Neural progenitor cell (in vitro differentiated cells): ENCODE results near the gene MT1A. TPM values are rescaled to one million over a fixed set of nuclear protein-coding genes. Genes with fewer than 3 reads are reported as not detected.
"Not testable (repeated sequence)": the region's sequence is repeated elsewhere in the genome, so short reads cannot be mapped to it uniquely, and the experiment has no call there.

Experiments
- DNase-seq: peaks from one replicate; pipeline ENCODE4 v3.0.0-alpha.2; 2016; ENCODE audit warnings: low spot score
- H2AFZ ChIP-seq: fragments of 200-600 bp; sonication (generic); replicated peaks from 2 replicates; pipeline ENCODE4 v1.6.1; 2016; ENCODE audit warnings: antibody characterized with exemption
- H3F3A ChIP-seq: fragments of 200-600 bp; sonication (generic); 2 replicates; pipeline ENCODE4 v1.6.1; 2016; ENCODE audit warnings: antibody characterized with exemption, low read depth
- H3K27ac ChIP-seq: fragments of 200-600 bp; sonication (generic); 2 replicates; pipeline ENCODE4 v1.5.1; 2016; ENCODE audit warnings: mild to moderate bottlenecking
- H3K27me3 ChIP-seq: fragments of 200-600 bp; sonication (generic); 2 replicates; pipeline ENCODE4 v1.6.1; 2016; ENCODE audit warnings: mild to moderate bottlenecking, moderate library complexity
- H3K36me3 ChIP-seq: fragments of 200-600 bp; sonication (generic); 2 replicates; pipeline ENCODE4 v1.5.1; 2016
- H3K4me1 ChIP-seq: fragments of 200-600 bp; sonication (generic); 2 replicates; pipeline ENCODE4 v1.6.1; 2016; ENCODE audit warnings: mixed run types
- H3K4me2 ChIP-seq: fragments of 200-600 bp; sonication (generic); 2 replicates; pipeline ENCODE4 v1.6.1; 2016
- H3K4me3 ChIP-seq: fragments of 200-600 bp; sonication (generic); 2 replicates; pipeline ENCODE4 v1.5.1; 2016
- H3K79me2 ChIP-seq: fragments of 200-600 bp; sonication (generic); 2 replicates; pipeline ENCODE4 v1.6.1; 2016; ENCODE audit warnings: low read depth
- H3K9ac ChIP-seq: fragments of 200-600 bp; sonication (generic); 2 replicates; pipeline ENCODE4 v1.6.1; 2016
- H3K9me3 ChIP-seq: fragments of 200-600 bp; sonication (generic); 2 replicates; pipeline ENCODE4 v1.5.1; 2016; ENCODE audit warnings: low read depth
- H4K20me1 ChIP-seq: fragments of 200-600 bp; sonication (generic); 2 replicates; pipeline ENCODE4 v1.6.1; 2016; ENCODE audit warnings: low read depth
- H3K27ac Mint-ChIP-seq: 3 replicates; pipeline ENCODE4 v1.8.0; 2021; ENCODE audit warnings: mixed read lengths
- H3K27me3 Mint-ChIP-seq: 2 replicates; pipeline ENCODE4 v1.8.0; 2022; ENCODE audit warnings: low read depth, mild to moderate bottlenecking, inconsistent platforms, moderate library complexity, mixed read lengths; ENCODE audit not compliant: insufficient read depth
- H3K36me3 Mint-ChIP-seq: 3 replicates; pipeline ENCODE4 v1.8.0; 2021; ENCODE audit warnings: mixed read lengths
- H3K4me1 Mint-ChIP-seq: 3 replicates; pipeline ENCODE4 v1.8.0; 2021; ENCODE audit warnings: mixed read lengths
- H3K4me3 Mint-ChIP-seq: 3 replicates; pipeline ENCODE4 v1.8.0; 2021; ENCODE audit warnings: mild to moderate bottlenecking, moderate library complexity, mixed read lengths
- H3K9me3 Mint-ChIP-seq: 3 replicates; pipeline ENCODE4 v1.8.0; 2020; ENCODE audit warnings: mixed read lengths
- EZH2 ChIP-seq: fragments of 200-600 bp; sonication (generic); IDR thresholded peaks from 2 replicates; pipeline ENCODE4 v1.6.1; 2017; ENCODE audit warnings: antibody characterized with exemption, mild to moderate bottlenecking, moderate library complexity
- EZH2phosphoT487 ChIP-seq: fragments of 200-600 bp; sonication (generic); IDR thresholded peaks from 2 replicates; pipeline ENCODE4 v1.6.1; 2017; ENCODE audit warnings: antibody characterized with exemption
- total RNA-seq: library from RNA; depleted of rRNA; stranded (reverse); fragments of >200 nt; gene quantifications from 2 replicates; pipeline ENCODE4 v1.2.3, GENCODE V29; 2015; ENCODE audit warnings: low replicate concordance
- TF ChIP-seq, protein P1 (sequence below): fragments of 200-600 bp; sonication (generic); IDR thresholded peaks from 2 replicates; pipeline ENCODE4 v1.5.1; 2017; ENCODE audit warnings: antibody characterized with exemption, mild to moderate bottlenecking

The MT1A gene
- total RNA-seq, 1 donor from 2014 or later, result not detected

DNA sequence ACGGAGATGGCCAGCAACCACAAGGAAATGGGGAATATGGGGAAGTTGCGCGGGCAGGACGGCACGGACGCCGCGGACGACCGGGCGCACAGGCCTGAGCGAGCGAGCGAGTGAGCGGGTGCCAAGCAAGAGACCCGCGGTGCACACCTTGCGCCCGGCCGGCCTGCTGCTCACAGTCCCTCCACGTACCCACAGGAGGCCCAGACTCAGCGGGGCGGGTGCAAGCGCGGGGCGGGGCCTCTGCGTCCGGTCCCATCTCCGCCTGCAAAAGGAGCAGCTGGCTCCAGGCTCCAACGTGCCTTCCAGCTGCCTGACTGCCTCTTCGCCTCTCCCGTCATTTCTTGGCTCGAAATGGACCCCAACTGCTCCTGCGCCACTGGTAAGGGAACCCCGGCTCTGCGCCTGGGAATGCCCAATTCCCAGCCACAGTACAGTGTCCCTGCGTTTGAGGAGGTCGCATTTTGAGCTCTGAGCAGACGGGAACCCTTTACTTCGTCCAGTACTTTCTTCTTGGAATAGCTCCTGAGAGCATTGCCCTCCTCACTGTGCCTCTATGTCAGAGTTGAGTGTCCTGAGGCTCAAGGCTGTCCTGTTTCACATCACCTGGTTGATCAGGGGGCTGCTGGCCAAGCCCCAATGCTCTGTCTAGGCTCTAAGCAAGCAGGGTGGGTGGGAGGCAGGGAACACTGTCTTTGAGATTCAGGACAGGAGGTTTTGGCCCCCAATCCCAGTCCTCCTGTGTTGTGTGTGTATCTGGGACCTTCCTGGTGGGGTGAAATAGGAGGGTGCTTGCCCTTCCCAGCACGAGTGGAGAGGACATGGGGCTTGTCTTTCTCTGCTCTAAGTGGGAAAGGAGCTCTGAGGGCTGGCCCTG lies 21.0 kb upstream of the MT1A start:
- peak; percentile 65 for DNase-seq
- H2AFZ ChIP-seq, result peak overlapping the region; percentile 6
- no peaks in the 10 kb centered on the region for H3K9me3 ChIP-seq
- H3K4me1 Mint-ChIP-seq, result peaks cover 14% of the 10 kb centered on the region
- H3K27ac ChIP-seq, result no peak overlapping the region
- no peaks in the 10 kb centered on the region for H3K36me3 ChIP-seq
- H3K4me3 ChIP-seq, result peak overlapping the region; percentile 34
- H4K20me1 ChIP-seq, result peaks cover 19% of the 10 kb centered on the region
- H3K27ac Mint-ChIP-seq, result no peak overlapping the region
- H3K4me3 Mint-ChIP-seq, result peak overlapping the region; percentile 75
- H3K27me3 Mint-ChIP-seq, result peaks cover 56% of the 10 kb centered on the region
- H3K4me1 ChIP-seq, result peaks cover 8% of the 10 kb centered on the region
- peak overlapping the region; percentile 77 for H3K4me2 ChIP-seq
- no peak overlapping the region for H3K9ac ChIP-seq
- H3K79me2 ChIP-seq, result no peaks in the 10 kb centered on the region
- H3K36me3 Mint-ChIP-seq, result peaks cover 1% of the 10 kb centered on the region
- peaks cover 2% of the 10 kb centered on the region for H3K9me3 Mint-ChIP-seq
- TF ChIP-seq, protein P1, sequence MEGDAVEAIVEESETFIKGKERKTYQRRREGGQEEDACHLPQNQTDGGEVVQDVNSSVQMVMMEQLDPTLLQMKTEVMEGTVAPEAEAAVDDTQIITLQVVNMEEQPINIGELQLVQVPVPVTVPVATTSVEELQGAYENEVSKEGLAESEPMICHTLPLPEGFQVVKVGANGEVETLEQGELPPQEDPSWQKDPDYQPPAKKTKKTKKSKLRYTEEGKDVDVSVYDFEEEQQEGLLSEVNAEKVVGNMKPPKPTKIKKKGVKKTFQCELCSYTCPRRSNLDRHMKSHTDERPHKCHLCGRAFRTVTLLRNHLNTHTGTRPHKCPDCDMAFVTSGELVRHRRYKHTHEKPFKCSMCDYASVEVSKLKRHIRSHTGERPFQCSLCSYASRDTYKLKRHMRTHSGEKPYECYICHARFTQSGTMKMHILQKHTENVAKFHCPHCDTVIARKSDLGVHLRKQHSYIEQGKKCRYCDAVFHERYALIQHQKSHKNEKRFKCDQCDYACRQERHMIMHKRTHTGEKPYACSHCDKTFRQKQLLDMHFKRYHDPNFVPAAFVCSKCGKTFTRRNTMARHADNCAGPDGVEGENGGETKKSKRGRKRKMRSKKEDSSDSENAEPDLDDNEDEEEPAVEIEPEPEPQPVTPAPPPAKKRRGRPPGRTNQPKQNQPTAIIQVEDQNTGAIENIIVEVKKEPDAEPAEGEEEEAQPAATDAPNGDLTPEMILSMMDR, result no peak
- TF ChIP-seq EZH2 (peak; percentile 91), EZH2phosphoT487 (peak; percentile 88)
- H3K27me3 ChIP-seq, result peaks cover 100% of the 10 kb centered on the region
- H3F3A ChIP-seq, result no peaks in the 10 kb centered on the region

DNA sequence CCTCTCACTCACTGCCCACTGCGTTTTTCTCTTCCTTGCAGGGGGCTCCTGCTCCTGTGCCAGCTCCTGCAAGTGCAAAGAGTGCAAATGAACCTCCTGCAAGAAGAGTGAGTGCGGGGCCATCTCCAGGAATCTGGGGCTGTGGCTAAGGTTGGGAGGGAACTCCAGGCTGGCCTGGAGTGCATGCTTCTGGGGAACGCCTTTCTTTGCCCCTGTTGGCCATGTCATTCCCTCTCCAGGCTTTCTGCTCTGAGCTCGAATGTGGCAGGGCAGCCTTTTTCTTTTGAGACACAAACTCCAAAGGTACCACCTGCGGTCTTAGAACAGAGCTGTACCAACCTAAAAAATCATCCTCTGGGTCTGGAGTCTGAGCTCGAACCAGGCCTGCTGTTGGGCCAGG lies 20.3 kb upstream of the MT1A start:
- peak; percentile 13 for DNase-seq
- H3K4me3 Mint-ChIP-seq, result no peak overlapping the region
- no peak overlapping the region for H3K4me3 ChIP-seq

DNA sequence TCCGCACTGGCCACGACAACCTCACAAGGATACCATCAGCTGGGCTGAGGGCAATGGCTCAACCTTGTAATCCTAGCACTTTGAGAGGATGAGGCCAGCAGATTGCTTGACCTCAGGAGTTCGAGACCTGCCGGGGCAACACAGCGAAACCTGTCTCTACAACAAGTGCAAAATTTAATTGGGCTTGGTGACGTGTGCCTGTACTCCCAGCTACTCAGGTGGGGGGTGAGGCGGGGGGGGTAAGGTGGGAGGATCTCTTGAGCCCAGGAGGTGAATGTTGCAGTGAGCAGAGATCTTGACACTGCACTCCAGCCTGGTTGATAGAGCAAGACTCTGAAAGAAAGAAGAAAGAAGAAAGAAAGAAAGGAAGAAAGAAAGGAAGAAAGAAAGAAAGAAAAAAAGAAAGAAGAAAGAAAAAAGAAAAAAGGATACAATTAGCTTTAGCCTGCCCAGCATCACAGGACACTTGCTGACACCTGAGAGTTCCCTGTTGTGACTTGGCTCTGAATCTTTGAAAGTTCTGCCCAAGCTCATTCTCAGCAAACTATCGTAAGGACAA lies 18.0 kb upstream of the MT1A start:
- H3K27ac Mint-ChIP-seq, result no peak overlapping the region
- peaks cover 2% of the 10 kb centered on the region for H3K9me3 Mint-ChIP-seq
- Histone ChIP-seq H3K4me1 (peaks cover 8% of the 10 kb centered on the region), H3F3A (no peaks in the 10 kb centered on the region), H3K9ac (no peak overlapping the region), H3K79me2 (no peaks in the 10 kb centered on the region), H3K4me3 (no peak overlapping the region), H3K4me2 (no peak overlapping the region), H3K9me3 (no peaks in the 10 kb centered on the region), H3K36me3 (no peaks in the 10 kb centered on the region), H3K27ac (no peak overlapping the region), H3K27me3 (peaks cover 100% of the 10 kb centered on the region), H2AFZ (no peak overlapping the region), H4K20me1 (peaks cover 21% of the 10 kb centered on the region)
- peaks cover 19% of the 10 kb centered on the region for H3K4me1 Mint-ChIP-seq
- H3K4me3 Mint-ChIP-seq, result no peak overlapping the region
- TF ChIP-seq EZH2phosphoT487 (no peak), EZH2 (no peak)
- TF ChIP-seq, protein P1, result no peak
- peaks cover 65% of the 10 kb centered on the region for H3K27me3 Mint-ChIP-seq
- no peak for DNase-seq
- H3K36me3 Mint-ChIP-seq, result peaks cover 1% of the 10 kb centered on the region

More for the DNA sequence above, 20.3 kb upstream of the MT1A start:
- no peaks in the 10 kb centered on the region for H3K36me3 ChIP-seq
- no peak overlapping the region for H3K4me2 ChIP-seq
- H3K9me3 ChIP-seq, result no peaks in the 10 kb centered on the region
- H3F3A ChIP-seq, result no peaks in the 10 kb centered on the region
- H3K27ac ChIP-seq, result no peak overlapping the region
- no peaks in the 10 kb centered on the region for H3K79me2 ChIP-seq
- peaks cover 8% of the 10 kb centered on the region for H3K4me1 ChIP-seq
- TF ChIP-seq EZH2, result no peak
- TF ChIP-seq EZH2phosphoT487, result no peak
- TF ChIP-seq, protein P1, result no peak
- H3K27me3 ChIP-seq, result peaks cover 100% of the 10 kb centered on the region
- Mint-ChIP-seq H3K36me3 (peaks cover 1% of the 10 kb centered on the region), H3K27me3 (peaks cover 56% of the 10 kb centered on the region), H3K4me1 (peaks cover 14% of the 10 kb centered on the region), H3K27ac (no peak overlapping the region), H3K9me3 (peaks cover 2% of the 10 kb centered on the region)
- H3K9ac ChIP-seq, result no peak overlapping the region
- H4K20me1 ChIP-seq, result peaks cover 19% of the 10 kb centered on the region
- H2AFZ ChIP-seq, result no peak overlapping the region

DNA sequence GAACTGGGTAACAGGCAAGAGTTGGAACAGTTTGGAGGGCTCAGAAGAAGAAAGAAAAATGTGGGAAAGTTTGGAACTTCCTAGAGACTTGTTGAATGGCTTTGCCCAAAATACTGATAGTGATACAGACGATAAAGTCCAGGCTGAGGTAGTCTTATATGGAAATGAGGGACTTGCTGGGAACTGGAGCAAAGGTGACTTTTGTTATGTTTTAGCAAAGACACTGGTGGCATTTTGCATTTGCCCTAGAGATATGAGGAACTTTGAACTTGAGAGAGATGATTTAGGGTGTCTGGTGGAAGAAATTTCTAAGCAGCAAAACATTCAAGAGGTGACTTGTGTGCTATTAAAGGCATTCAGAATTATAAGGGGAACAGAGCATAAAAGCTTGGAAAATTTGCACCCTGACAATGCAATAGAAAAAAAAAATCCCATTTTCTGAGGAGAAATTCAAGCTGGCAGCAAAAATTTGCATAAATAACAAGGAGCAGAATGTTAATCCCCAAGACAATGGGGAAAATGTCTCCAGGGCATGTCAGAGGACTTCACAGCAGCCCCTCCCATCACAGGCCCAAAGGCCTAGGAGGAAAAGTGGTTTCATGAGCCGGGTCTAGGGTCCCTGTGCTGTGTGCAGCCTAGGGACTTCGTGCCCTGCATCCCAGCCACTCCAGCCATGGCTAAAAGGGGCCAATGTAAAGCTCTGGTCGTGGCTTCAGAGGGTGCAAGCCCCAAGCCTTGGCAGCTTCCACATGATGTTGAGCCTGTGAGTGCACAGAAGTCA lies 16.6 kb upstream of the MT1A start:
- Histone ChIP-seq H3K27me3 (peaks cover 100% of the 10 kb centered on the region), H4K20me1 (peaks cover 31% of the 10 kb centered on the region)
- not testable (repeated sequence) for H3K4me1 ChIP-seq, H3F3A ChIP-seq, H3K9ac ChIP-seq, H3K36me3 Mint-ChIP-seq, H3K79me2 ChIP-seq, H3K36me3 ChIP-seq, H3K4me3 Mint-ChIP-seq, DNase-seq, H2AFZ ChIP-seq, H3K9me3 Mint-ChIP-seq, H3K9me3 ChIP-seq, H3K4me3 ChIP-seq, H3K27ac ChIP-seq, H3K27ac Mint-ChIP-seq, H3K4me2 ChIP-seq
- H3K4me1 Mint-ChIP-seq, result peaks cover 20% of the 10 kb centered on the region
- peaks cover 67% of the 10 kb centered on the region for H3K27me3 Mint-ChIP-seq

DNA sequence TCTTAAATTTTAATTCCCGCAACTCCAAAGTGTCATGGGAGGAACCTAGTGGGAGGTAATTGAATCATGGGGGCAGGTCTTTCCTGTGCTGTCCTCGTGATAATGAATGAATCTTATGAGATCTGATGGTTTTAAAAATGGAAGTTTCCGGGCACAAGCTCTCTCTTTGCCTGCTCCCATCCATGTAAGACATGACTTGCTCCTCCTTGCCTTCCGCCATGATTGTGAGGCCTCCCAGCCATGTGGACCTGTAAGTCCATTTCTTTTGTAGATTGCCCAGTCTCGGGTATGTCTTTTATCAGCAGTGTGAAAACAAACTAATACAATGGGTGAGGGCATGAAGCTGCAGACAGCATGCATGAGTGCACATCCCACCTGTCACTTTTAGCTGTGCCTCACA lies 15.3 kb upstream of the MT1A start:
- not testable (repeated sequence) for H3K4me3 Mint-ChIP-seq, H3F3A ChIP-seq, H3K4me1 ChIP-seq, H3K36me3 ChIP-seq, H3K27ac Mint-ChIP-seq, H3K9ac ChIP-seq, H3K79me2 ChIP-seq, H3K36me3 Mint-ChIP-seq, H2AFZ ChIP-seq, H3K9me3 Mint-ChIP-seq, H3K9me3 ChIP-seq, H3K27ac ChIP-seq, H3K4me2 ChIP-seq, DNase-seq, H3K4me3 ChIP-seq
- H3K27me3 ChIP-seq, result peaks cover 100% of the 10 kb centered on the region
- peaks cover 64% of the 10 kb centered on the region for H3K27me3 Mint-ChIP-seq
- H4K20me1 ChIP-seq, result peaks cover 27% of the 10 kb centered on the region
- peaks cover 11% of the 10 kb centered on the region for H3K4me1 Mint-ChIP-seq
